ENCODE data around the gene MICAL3.

Gene MICAL3

GRCh38 chr22:17860220-17860965 lies 164.0 kb downstream of the MICAL3 start:
- DNase-seq, result no peak

DNA sequence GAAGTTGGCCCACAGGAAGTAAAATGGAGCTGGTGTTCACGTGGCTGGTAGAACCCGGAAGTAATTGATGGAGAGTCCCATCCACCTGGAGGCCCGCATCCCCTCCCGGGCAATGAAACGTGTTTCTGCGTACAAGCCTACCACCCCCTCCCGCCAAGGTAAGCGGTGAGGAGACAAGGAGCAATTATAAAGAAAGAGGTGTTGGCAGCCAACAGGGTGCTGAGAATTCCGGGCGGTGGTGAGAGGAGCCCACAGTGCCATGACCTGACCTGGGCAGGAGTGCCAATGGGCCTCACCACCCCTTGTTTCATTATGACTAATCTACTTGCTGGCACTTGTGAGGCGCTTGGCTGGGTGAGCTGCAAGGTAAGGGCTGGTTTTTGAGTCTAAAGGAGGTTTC lies 166.3 kb downstream of the MICAL3 start:
- DNase-seq, result no peak

- DNase-seq, result no peak
These were observed 168.6 kb downstream of the MICAL3 start for GRCh38 chr22:17855572-17856290.

- no peak for DNase-seq
These were observed 171.3 kb downstream of the MICAL3 start for GRCh38 chr22:17853073-17853472.

- DNase-seq, result no peak
These were observed 172.6 kb downstream of the MICAL3 start for GRCh38 chr22:17851759-17852158.

- no peak for DNase-seq
These were observed 176.8 kb downstream of the MICAL3 start for GRCh38 chr22:17847360-17848078.

DNA sequence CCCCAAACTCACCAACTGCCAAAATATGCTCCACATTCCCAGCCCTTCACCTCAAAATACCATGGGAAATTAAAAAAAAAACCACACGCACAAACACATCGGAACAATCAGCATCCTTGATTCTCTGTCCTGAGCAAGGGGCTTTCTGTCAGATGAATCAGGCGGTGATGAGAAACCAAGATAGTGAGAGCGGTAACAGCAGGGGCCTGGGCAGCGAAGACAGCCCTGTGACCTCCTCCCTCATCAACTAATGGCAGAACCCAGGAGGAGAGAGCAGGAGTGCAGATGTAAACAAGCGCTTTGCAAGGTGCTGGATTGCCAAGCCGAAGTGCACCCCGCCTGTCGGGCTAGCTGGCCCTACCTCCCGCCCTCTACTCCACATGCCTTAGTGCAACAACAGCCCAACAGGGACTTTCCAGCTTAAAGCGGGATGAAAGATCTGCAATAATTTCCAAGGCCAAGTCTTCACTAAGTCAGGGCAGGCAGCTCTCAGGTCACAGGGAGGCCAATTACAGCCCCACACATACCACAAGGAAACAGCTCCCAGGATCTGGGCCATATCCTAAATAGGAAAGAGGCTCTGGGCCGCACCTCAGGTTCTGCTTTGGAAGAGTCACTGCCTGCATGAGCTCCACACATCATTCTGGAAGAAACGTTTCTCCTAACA lies 177.9 kb downstream of the MICAL3 start:
- DNase-seq, result no peak

DNA sequence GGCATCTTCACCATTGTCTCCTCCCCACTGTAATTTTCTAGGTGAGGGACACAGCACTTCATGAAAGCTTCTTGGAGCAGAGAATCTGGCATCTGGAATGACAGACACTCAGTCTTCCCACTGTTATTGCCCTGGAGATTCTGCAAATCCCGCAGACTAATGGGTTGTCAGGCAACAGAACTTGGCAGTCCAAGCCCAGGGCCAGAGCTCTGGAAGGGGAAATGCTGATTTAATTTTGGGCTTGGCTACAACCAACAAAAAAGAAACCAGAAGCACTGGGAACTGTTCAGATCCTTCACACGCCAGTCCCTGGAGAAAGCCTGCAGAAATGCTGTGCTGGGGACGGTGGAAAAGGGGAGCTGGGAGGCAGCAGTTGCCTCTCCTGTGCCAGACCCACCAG lies 178.6 kb downstream of the MICAL3 start:
- DNase-seq, result no peak

GRCh38 chr22:17845327-17845726 lies 179.0 kb downstream of the MICAL3 start:
- DNase-seq, result no peak

GRCh38 chr22:17844150-17844549 lies 180.2 kb downstream of the MICAL3 start:
- no peak for DNase-seq

GRCh38 chr22:17842386-17842785 lies 182.0 kb downstream of the MICAL3 start:
- peak; percentile 2 to 42 (median 29) for DNase-seq

GRCh38 chr22:17841836-17842235 lies 182.5 kb downstream of the MICAL3 start:
- DNase-seq, result no peak

GRCh38 chr22:17838180-17838865 lies 186.0 kb downstream of the MICAL3 start:
- no peak for DNase-seq

DNA sequence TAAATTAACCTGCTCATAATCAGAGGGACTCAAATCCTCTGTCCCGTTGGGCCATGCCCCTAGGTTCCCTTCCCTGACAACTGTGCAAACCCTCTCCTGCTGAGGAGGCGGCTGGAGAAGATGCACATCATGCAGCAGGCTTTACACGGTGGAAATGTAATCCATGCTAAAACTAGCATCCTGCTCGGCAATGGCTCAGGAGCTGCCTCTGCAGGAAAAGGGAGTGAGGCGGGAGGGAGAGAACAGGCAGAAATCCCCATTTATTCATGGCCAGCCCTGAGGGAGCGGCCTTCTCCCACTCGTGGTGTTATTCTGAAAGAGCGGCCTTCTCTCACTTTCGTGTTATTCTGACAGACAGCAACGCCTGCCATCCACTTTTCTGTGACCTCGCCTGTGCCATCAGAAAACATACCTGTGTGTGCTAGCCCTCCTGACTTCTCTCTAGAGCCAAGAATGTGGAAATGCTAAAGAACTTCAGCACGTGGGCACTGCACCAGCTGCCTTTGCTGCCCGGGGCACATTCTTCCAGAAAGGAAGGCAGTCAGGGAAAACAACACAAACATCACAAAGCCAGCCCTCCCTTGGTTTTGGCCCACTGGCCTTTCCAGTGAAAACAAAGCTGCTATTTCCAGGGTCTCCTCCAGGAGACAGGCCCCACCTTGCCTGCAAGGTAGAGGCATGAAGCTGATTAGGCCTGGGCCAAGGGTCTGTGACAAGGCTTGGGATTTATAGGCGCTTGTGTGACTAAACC lies 187.2 kb downstream of the MICAL3 start:
- no peak for DNase-seq

DNA sequence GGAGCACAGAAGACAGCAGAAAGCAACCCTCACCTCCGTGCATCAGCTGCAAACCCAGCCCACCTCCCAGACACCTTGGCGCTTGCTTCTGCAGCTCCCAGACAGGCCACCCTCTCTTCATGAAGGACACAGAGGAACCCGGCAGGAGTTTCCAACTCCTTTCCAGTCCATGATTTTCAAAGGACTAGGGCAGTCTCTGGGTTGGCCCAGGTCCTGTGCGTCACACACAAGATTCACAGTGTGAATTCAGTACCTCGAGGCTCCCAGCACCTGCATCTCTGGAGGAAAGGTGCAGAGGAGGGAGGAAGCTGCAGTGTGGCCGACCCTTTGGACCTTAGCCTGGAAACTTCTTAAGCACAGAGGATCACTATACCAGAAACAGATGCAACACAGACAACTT lies 189.1 kb downstream of the MICAL3 start:
- no peak for DNase-seq

DNA sequence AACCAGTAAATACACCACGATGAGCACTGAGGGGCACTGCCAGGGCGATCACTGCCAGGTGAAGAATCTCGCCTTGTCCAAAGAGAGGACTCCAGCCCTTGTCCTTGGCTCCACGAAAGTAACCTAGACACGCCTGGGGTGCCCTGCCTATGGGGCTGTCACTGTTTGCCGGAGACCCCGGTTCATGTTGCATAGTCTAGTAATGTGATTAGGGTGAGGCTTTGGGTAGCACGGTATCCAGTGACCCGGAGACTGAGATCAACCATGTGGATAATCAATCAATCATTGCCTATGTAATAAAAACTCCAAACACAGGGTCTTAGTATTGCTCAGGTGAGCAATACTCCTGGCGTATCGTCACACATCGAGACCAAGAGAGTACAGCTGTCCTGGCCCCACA lies 190.9 kb downstream of the MICAL3 start:
- DNase-seq, result no peak

DNA sequence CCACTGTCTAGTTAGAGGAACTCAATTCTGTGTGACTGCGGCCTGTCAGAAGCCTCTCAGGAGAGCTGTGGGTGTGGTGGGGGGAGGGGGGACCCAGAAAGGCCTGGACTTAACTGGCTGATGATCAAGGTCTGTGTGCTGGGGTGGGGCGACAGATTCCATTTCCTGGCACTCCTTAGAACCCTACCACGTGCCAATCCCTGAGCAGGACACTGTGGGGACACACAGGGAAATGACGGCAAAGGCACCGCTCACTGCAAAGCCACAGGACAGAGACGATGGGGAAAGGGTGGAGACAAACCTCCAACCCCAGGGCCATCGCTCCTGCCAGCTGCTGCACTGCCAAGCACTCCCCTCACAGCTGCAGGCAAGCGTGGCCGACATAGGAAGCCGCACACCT lies 191.7 kb downstream of the MICAL3 start:
- DNase-seq, result no peak

- DNase-seq, result no peak
These were observed 192.7 kb downstream of the MICAL3 start for GRCh38 chr22:17831501-17832251.

DNA sequence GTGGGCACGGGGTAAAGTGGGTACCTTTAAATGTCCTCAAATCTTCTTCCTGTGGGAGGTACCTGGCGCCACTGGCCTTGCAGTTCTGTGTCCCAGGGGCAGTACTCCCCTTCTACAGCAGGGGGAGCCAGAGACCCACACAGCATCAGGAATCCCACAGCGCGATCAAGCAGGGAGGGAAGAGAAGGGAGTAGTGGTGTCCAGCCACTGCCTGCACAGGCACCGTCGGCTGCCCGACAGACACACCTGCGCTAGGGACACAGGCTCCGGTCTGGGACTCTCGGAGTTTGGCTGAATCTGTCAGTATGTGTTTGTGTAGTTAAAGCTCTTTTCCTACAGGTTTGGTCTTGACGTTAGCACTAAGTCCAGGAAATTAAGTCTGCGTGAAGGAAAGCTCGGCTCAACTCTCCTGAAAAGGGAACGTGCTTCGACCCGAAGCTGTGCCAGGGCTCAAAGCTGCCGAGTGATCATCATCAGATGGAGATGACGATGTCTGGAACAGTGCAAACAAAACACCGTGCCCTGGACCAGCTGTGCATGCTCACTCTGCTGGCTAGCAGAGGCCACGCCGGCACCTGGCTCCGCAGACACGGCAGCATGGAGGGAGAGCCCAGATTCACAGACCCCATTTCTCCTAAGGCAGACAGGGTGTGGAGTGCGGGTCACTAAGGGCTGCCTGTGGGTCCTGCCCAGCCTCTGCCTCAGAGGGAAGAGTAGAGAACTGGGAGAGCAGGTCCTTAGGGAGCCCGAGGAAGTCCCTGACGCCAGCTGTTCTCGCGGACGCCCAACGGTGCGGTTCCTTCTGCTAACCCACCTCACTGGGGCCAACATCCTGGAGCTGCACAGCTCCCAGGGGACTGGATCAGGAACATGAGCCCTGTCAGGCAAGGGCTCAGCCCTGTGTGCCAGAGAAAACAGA lies 194.1 kb downstream of the MICAL3 start:
- peak; percentile 76 to 85 (median 83) for DNase-seq

DNA sequence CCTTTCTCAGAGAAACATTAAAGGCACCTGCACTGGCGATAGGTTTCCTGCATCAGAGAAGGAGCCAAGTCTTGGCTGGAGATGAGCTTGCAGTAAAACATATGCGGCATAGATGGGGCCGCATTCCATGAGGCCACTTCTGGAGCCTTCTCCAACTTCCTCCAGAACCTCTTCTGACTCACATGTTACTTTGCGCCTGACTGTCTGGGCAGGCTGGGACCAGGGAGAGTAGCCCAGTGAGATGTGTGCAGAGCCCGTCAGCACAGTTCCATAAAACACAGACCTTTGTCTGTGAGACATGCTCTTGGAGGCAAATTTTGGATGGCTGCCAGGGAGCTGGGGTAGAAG lies 194.7 kb downstream of the MICAL3 start:
- DNase-seq, result no peak

Data from suppressor macrophage treated with lipopolysaccharide for 1 hour (primary cell).